HFF-Myc (cell line): ENCODE measurements around the gene GIGYF2.

ENCODE experiments used
- DNase-seq: peaks from one replicate; pipeline ENCODE4 v3.0.0-alpha.2; 2011; ENCODE audit warnings: low read depth; ENCODE audit errors: extremely low read depth
- H3K4me3 ChIP-seq: replicated peaks from 2 replicates; pipeline ENCODE4 v1.5.1; 2011; ENCODE audit warnings: low read depth, mild to moderate bottlenecking, control low read depth, low read length
- TF ChIP-seq, protein P1 (sequence below): IDR thresholded peaks from 2 replicates; pipeline ENCODE4 v1.5.1; 2012; ENCODE audit warnings: mild to moderate bottlenecking, low read depth, low read length, control low read depth; ENCODE audit errors: missing control alignments

GIGYF2 gene

GRCh38 chr2:232896111-232896510 is 199.0 kb downstream of the GIGYF2 start:
- TF ChIP-seq, protein P1, sequence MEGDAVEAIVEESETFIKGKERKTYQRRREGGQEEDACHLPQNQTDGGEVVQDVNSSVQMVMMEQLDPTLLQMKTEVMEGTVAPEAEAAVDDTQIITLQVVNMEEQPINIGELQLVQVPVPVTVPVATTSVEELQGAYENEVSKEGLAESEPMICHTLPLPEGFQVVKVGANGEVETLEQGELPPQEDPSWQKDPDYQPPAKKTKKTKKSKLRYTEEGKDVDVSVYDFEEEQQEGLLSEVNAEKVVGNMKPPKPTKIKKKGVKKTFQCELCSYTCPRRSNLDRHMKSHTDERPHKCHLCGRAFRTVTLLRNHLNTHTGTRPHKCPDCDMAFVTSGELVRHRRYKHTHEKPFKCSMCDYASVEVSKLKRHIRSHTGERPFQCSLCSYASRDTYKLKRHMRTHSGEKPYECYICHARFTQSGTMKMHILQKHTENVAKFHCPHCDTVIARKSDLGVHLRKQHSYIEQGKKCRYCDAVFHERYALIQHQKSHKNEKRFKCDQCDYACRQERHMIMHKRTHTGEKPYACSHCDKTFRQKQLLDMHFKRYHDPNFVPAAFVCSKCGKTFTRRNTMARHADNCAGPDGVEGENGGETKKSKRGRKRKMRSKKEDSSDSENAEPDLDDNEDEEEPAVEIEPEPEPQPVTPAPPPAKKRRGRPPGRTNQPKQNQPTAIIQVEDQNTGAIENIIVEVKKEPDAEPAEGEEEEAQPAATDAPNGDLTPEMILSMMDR, result no peak
- no peak for DNase-seq

GRCh38 chr2:232896720-232897597 is 199.8 kb downstream of the GIGYF2 start:
- H3K4me3 ChIP-seq, result no peak overlapping the region
- DNase-seq, result no peak
- TF ChIP-seq, protein P1, result no peak

More at GRCh38 chr2:232896111-232896510, 199.0 kb downstream of the GIGYF2 start:
- no peak overlapping the region for H3K4me3 ChIP-seq

- TF ChIP-seq, protein P1, result no peak
- no peak for DNase-seq
- no peak overlapping the region for H3K4me3 ChIP-seq
These were observed 200.7 kb downstream of the GIGYF2 start for GRCh38 chr2:232897598-232898408.

DNA sequence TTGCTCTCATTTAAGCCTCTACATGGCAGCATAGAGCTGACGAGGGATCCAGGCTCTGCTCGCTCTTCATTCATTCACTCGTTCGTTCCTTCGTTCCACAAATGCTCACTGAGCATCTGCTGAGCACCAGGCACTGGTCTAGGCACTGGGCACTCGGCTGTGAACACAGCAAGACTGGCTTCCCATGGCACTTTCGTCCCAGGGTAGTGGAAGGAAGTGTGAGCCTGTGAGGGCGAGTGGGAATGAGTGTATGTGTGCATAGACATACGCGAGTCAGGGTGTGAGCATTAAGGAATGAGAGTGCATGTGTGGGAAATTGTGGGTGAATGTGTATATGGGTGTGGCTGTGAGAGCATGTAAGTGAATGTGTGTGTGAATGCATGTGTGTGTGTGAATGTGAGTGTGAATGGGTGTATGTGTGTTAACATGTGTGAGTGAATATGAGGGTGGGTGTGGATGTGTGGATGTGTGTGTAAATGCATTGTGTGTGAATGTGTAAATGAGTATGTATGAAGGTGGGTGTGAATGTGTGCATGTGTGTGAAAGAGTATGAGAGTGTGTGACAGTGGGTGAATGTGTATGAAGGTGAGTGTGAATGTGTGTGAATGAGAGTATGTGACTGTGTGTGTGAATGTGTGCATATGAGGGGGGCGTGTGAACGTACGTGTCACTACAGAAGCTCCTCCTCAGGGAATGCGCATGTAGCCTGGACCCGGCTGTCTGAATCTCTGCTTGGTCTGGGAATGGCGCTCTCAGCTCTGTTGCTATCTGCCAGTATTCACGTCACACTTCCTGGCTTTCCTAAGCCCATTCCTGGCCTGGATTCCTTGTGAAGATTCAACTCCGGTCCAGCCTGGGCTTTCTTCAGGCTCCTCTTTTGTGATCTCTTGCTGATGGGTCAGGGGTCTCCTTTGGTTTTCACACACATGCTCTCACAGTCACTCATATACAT is 201.7 kb downstream of the GIGYF2 start:
- no peak for DNase-seq
- no peak overlapping the region for H3K4me3 ChIP-seq
- TF ChIP-seq, protein P1, result no peak

GRCh38 chr2:232900811-232901735 is 203.9 kb downstream of the GIGYF2 start:
- TF ChIP-seq, protein P1, result no peak
- H3K4me3 ChIP-seq, result no peak overlapping the region
- DNase-seq, result no peak
